ENCODE measurements around the gene RXRA.

DNA sequence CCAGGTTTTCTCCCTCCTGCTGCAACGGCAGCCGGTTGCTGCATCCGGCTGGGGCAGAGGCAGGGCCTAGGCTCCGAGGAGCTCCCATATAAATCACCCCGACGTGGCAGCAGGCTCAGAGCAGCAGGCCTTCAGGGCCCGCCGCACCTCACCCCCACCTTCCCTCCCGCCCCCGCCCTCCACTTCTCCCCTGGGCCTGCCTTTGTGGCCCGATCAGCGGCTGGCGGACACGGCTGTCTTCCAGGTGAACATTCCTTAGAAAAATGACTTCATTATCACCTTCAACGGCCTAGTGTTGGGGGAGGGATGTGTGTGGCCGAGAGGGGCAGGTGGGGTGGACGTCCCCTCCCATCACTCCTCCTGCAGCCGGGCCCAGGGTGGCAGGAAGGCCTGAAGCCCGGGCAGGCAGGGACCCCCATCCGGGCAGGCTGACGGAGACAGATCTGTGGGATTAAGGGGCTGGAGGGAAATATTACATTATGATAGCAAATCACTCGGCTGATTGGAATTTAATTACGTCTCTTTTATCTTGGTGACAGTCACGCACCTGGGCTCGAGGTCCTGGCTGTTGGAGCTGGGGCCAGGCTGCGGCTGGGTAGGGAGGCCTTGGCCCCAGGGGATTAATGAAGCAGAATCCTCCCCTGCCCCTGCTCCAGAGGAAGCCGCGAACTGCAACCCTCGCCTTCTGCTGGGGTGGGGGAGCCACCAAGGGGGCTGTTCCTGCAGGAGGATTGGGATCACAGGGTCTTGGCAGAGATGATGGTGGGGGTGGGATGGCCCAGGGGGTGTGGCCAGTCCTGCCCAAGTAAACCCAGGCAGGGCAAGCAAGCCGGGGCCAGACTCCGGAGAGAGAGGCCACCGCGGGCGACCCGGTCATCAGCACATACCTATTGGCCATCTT, 38.4 kb upstream of the RXRA start:
- TF ChIP-seq CTCF (IDR thresholded peaks at IDR 0.05; ENCODE audit: borderline replicate concordance, extremely low read depth, low read length, poor library complexity, severe bottlenecking): no peak
- no peak for TF ChIP-seq EZH2 (IDR thresholded peaks at IDR 0.05; ENCODE audit: borderline replicate concordance, low read depth, low read length, severe bottlenecking)
